Activated T-helper 2 cell treated with anti-CD3 and anti-CD28 coated beads, Interferon-gamma antibody, Interleukin-2, Interleukin-4, amounts not matched to agents 10 μg/mL and 5 μg/mL and 100 μg/mL, durations not matched to agents 14 hours and 24 hours and 36 hours (primary cell): ENCODE measurements around the gene RABL3. TPM values are rescaled to one million over a fixed set of nuclear protein-coding genes. Genes with fewer than 3 reads are reported as not detected.
"Not testable (repeated sequence)": the region's sequence is repeated elsewhere in the genome, so short reads cannot be mapped to it uniquely, and the experiment has no call there.

Experiments used
- DNase-seq: peaks from one replicate; pipeline ENCODE4 v3.0.0; 2021; ENCODE audit warnings: low spot score
- H3K27ac Mint-ChIP-seq: one replicate; pipeline ENCODE4 v1.8.0; 2021; ENCODE audit warnings: mixed read lengths
- H3K27me3 Mint-ChIP-seq: one replicate; pipeline ENCODE4 v1.8.0; 2021; ENCODE audit warnings: low read depth, mixed read lengths
- H3K36me3 Mint-ChIP-seq: one replicate; pipeline ENCODE4 v1.8.0; 2021; ENCODE audit warnings: low read depth, mixed read lengths
- H3K4me1 Mint-ChIP-seq: one replicate; pipeline ENCODE4 v1.8.0; 2021; ENCODE audit warnings: low read depth, mixed read lengths
- H3K4me3 Mint-ChIP-seq: one replicate; pipeline ENCODE4 v1.8.0; 2021; ENCODE audit warnings: low read depth, mild to moderate bottlenecking, moderate library complexity, mixed read lengths
- H3K9me3 Mint-ChIP-seq: one replicate; pipeline ENCODE4 v1.8.0; 2021; ENCODE audit warnings: mixed read lengths
- intact Hi-C: fragments of 100-400 bp; cut with micrococcal nuclease; formaldehyde crosslinking; loops from one replicate; pipeline ENCODE4 v1.15.1; 2023
- total RNA-seq: library from RNA; stranded (reverse); gene quantifications from 2 replicates; pipeline ENCODE4 v1.2.3, GENCODE V29; 2022

Gene RABL3
- total RNA-seq, 1 donor from 2014 or later, result 30.8 TPM

- H3K9me3 Mint-ChIP-seq, result peaks cover 4% of the 10 kb centered on the region
- no peak overlapping the region for H3K4me3 Mint-ChIP-seq
- no peak overlapping the region for H3K27ac Mint-ChIP-seq
- H3K27me3 Mint-ChIP-seq, result peaks cover 6% of the 10 kb centered on the region
- intact Hi-C loops, result no loop called here
- H3K36me3 Mint-ChIP-seq, result no peaks in the 10 kb centered on the region
- DNase-seq, result no peak
- H3K4me1 Mint-ChIP-seq, result peaks cover 11% of the 10 kb centered on the region
Measured at GRCh38 chr3:120678331-120678947, 63.9 kb downstream of the RABL3 start.

GRCh38 chr3:120677193-120677592 is 65.1 kb downstream of the RABL3 start:
- H3K27ac Mint-ChIP-seq, H3K4me3 Mint-ChIP-seq, H3K9me3 Mint-ChIP-seq, H3K4me1 Mint-ChIP-seq, H3K27me3 Mint-ChIP-seq, DNase-seq, intact Hi-C loops, H3K36me3 Mint-ChIP-seq: not testable (repeated sequence)

GRCh38 chr3:120673116-120673515 is 69.2 kb downstream of the RABL3 start:
- no peak for DNase-seq
- peaks cover under 1% of the 10 kb centered on the region for H3K4me1 Mint-ChIP-seq
- peaks cover 6% of the 10 kb centered on the region for H3K27me3 Mint-ChIP-seq
- no peak overlapping the region for H3K4me3 Mint-ChIP-seq
- no peaks in the 10 kb centered on the region for H3K36me3 Mint-ChIP-seq
- peaks cover 4% of the 10 kb centered on the region for H3K9me3 Mint-ChIP-seq
- H3K27ac Mint-ChIP-seq, result no peak overlapping the region
- intact Hi-C loops, result no loop called here

GRCh38 chr3:120670576-120670975 is 71.7 kb downstream of the RABL3 start:
- Mint-ChIP-seq H3K4me3 (no peak overlapping the region), H3K36me3 (no peaks in the 10 kb centered on the region), H3K27ac (no peak overlapping the region), H3K27me3 (peaks cover 9% of the 10 kb centered on the region), H3K4me1 (no peaks in the 10 kb centered on the region), H3K9me3 (no peaks in the 10 kb centered on the region)
- DNase-seq, result no peak
- intact Hi-C loops, result no loop called here

GRCh38 chr3:120664926-120665325 is 77.4 kb downstream of the RABL3 start:
- intact Hi-C loops, result no loop called here
- peaks cover 23% of the 10 kb centered on the region for H3K27me3 Mint-ChIP-seq

GRCh38 chr3:120661945-120662344 is 80.4 kb downstream of the RABL3 start:
- peaks cover 23% of the 10 kb centered on the region for H3K27me3 Mint-ChIP-seq
- DNase-seq, result no peak
- intact Hi-C loops, result no loop called here
- H3K4me3 Mint-ChIP-seq, result no peak overlapping the region
- H3K9me3 Mint-ChIP-seq, result no peaks in the 10 kb centered on the region
- no peaks in the 10 kb centered on the region for H3K36me3 Mint-ChIP-seq
- no peak overlapping the region for H3K27ac Mint-ChIP-seq
- no peaks in the 10 kb centered on the region for H3K4me1 Mint-ChIP-seq

More at GRCh38 chr3:120664926-120665325, 77.4 kb downstream of the RABL3 start:
- Mint-ChIP-seq H3K4me1 (no peaks in the 10 kb centered on the region), H3K9me3 (no peaks in the 10 kb centered on the region), H3K4me3 (no peak overlapping the region), H3K27ac (no peak overlapping the region), H3K36me3 (no peaks in the 10 kb centered on the region)
- DNase-seq, result no peak

- DNase-seq, result no peak
- no peaks in the 10 kb centered on the region for H3K36me3 Mint-ChIP-seq
- intact Hi-C loops, result no loop called here
Measured at GRCh38 chr3:120661106-120661905, 81.0 kb downstream of the RABL3 start.

GRCh38 chr3:120659834-120660233 is 82.5 kb downstream of the RABL3 start:
- Mint-ChIP-seq H3K36me3 (no peaks in the 10 kb centered on the region), H3K4me1 (no peaks in the 10 kb centered on the region), H3K4me3 (no peak overlapping the region), H3K27ac (no peak overlapping the region), H3K27me3 (peaks cover 16% of the 10 kb centered on the region), H3K9me3 (no peaks in the 10 kb centered on the region)
- intact Hi-C loops, result no loop called here
- DNase-seq, result no peak

More at GRCh38 chr3:120661106-120661905, 81.0 kb downstream of the RABL3 start:
- no peaks in the 10 kb centered on the region for H3K9me3 Mint-ChIP-seq
- H3K27ac Mint-ChIP-seq, result no peak overlapping the region
- peaks cover 23% of the 10 kb centered on the region for H3K27me3 Mint-ChIP-seq
- H3K4me3 Mint-ChIP-seq, result no peak overlapping the region
- no peaks in the 10 kb centered on the region for H3K4me1 Mint-ChIP-seq

GRCh38 chr3:120659285-120659684 is 83.0 kb downstream of the RABL3 start:
- H3K9me3 Mint-ChIP-seq, result no peaks in the 10 kb centered on the region
- no peak for DNase-seq
- no peaks in the 10 kb centered on the region for H3K36me3 Mint-ChIP-seq
- H3K27ac Mint-ChIP-seq, result no peak overlapping the region
- intact Hi-C loops, result no loop called here
- H3K27me3 Mint-ChIP-seq, result peaks cover 15% of the 10 kb centered on the region
- H3K4me3 Mint-ChIP-seq, result no peak overlapping the region
- H3K4me1 Mint-ChIP-seq, result no peaks in the 10 kb centered on the region

- H3K4me1 Mint-ChIP-seq, result no peaks in the 10 kb centered on the region
- no peak overlapping the region for H3K4me3 Mint-ChIP-seq
- H3K27ac Mint-ChIP-seq, result no peak overlapping the region
- intact Hi-C loops, result no loop called here
- H3K36me3 Mint-ChIP-seq, result no peaks in the 10 kb centered on the region
- H3K27me3 Mint-ChIP-seq, result no peaks in the 10 kb centered on the region
- DNase-seq, result no peak
- H3K9me3 Mint-ChIP-seq, result no peaks in the 10 kb centered on the region
Measured at GRCh38 chr3:120652896-120653545, 89.3 kb downstream of the RABL3 start.

- Mint-ChIP-seq H3K36me3 (no peaks in the 10 kb centered on the region), H3K27me3 (no peaks in the 10 kb centered on the region), H3K9me3 (no peaks in the 10 kb centered on the region), H3K4me1 (no peaks in the 10 kb centered on the region), H3K4me3 (no peak overlapping the region), H3K27ac (no peak overlapping the region)
- no peak for DNase-seq
- intact Hi-C loops, result no loop called here
Measured at GRCh38 chr3:120652281-120652680, 90.0 kb downstream of the RABL3 start.

- H3K9me3 Mint-ChIP-seq, result no peaks in the 10 kb centered on the region
- DNase-seq, result no peak
- H3K4me1 Mint-ChIP-seq, result no peaks in the 10 kb centered on the region
- H3K27ac Mint-ChIP-seq, result no peak overlapping the region
- intact Hi-C loops, result no loop called here
- no peak overlapping the region for H3K4me3 Mint-ChIP-seq
- no peaks in the 10 kb centered on the region for H3K27me3 Mint-ChIP-seq
- H3K36me3 Mint-ChIP-seq, result no peaks in the 10 kb centered on the region
Measured at GRCh38 chr3:120650311-120650710, 92.0 kb downstream of the RABL3 start.

- H3K27me3 Mint-ChIP-seq, result no peaks in the 10 kb centered on the region
- intact Hi-C loops, result no loop called here
- H3K4me1 Mint-ChIP-seq, result no peaks in the 10 kb centered on the region
- H3K4me3 Mint-ChIP-seq, result no peak overlapping the region
- DNase-seq, result no peak
- H3K36me3 Mint-ChIP-seq, result no peaks in the 10 kb centered on the region
- no peaks in the 10 kb centered on the region for H3K9me3 Mint-ChIP-seq
- H3K27ac Mint-ChIP-seq, result no peak overlapping the region
Measured at GRCh38 chr3:120649830-120650233, 92.5 kb downstream of the RABL3 start.
